Loucy (cell line): ENCODE results near the gene MPZ.

ENCODE experiments used
- H2AFZ ChIP-seq: fragments of 200-600 bp; sonication (generic); 2 replicates; pipeline ENCODE4 v1.6.0; 2016; ENCODE audit warnings: antibody characterized with exemption, mild to moderate bottlenecking, low read length, moderate library complexity
- H3F3A ChIP-seq: fragments of 200-600 bp; 2 replicates; pipeline ENCODE4 v1.6.0; 2016; ENCODE audit warnings: antibody characterized with exemption, low read depth, mild to moderate bottlenecking
- H3K27me3 ChIP-seq: fragments of 200-600 bp; sonication (generic); 2 replicates; pipeline ENCODE4 v1.6.1; 2014; ENCODE audit warnings: low read length, mild to moderate bottlenecking; ENCODE audit not compliant: insufficient read depth, poor library complexity, severe bottlenecking
- H3K36me3 ChIP-seq: fragments of 200-600 bp; sonication (generic); 2 replicates; pipeline ENCODE4 v1.6.1; 2016; ENCODE audit warnings: low read length; ENCODE audit not compliant: insufficient read depth
- H3K4me1 ChIP-seq: fragments of 200-600 bp; sonication (generic); 2 replicates; pipeline ENCODE4 v1.5.1; 2014; ENCODE audit warnings: low read length, mild to moderate bottlenecking; ENCODE audit not compliant: insufficient read depth, poor library complexity, severe bottlenecking
- H3K4me2 ChIP-seq: fragments of 200-600 bp; sonication (generic); 2 replicates; pipeline ENCODE4 v1.6.0; 2014; ENCODE audit warnings: antibody characterized with exemption, low read length, low read depth, mild to moderate bottlenecking; ENCODE audit not compliant: poor library complexity, severe bottlenecking
- H3K4me3 ChIP-seq: fragments of 200-600 bp; sonication (generic); 2 replicates; pipeline ENCODE4 v1.5.1; 2014; ENCODE audit warnings: low read length, mild to moderate bottlenecking, mixed read lengths; ENCODE audit not compliant: poor library complexity, severe bottlenecking
- H3K79me2 ChIP-seq: fragments of 200-600 bp; sonication (generic); 2 replicates; pipeline ENCODE4 v1.6.1; 2014; ENCODE audit warnings: low read length; ENCODE audit not compliant: insufficient read depth
- H3K9ac ChIP-seq: fragments of 200-600 bp; sonication (generic); 2 replicates; pipeline ENCODE4 v1.6.0; 2014; ENCODE audit warnings: mild to moderate bottlenecking, low read depth, low read length, moderate library complexity; ENCODE audit not compliant: poor library complexity, severe bottlenecking
- H3K9me2 ChIP-seq: fragments of 200-600 bp; sonication (generic); replicated peaks from 2 replicates; pipeline ENCODE4 v1.6.1; 2016; ENCODE audit warnings: low read depth, low read length, mixed read lengths
- H3K9me3 ChIP-seq: fragments of 200-600 bp; sonication (generic); 2 replicates; pipeline ENCODE4 v1.6.1; 2014; ENCODE audit warnings: mild to moderate bottlenecking, antibody characterized with exemption, low read length, low read depth; ENCODE audit not compliant: insufficient read depth
- H4K20me1 ChIP-seq: fragments of 200-600 bp; sonication (generic); 2 replicates; pipeline ENCODE4 v1.6.0; 2014; ENCODE audit warnings: antibody characterized with exemption, low read length, mild to moderate bottlenecking; ENCODE audit not compliant: insufficient read depth, poor library complexity, severe bottlenecking
- EZH2phosphoT487 ChIP-seq: fragments of 200-600 bp; IDR thresholded peaks from 2 replicates; pipeline ENCODE4 v1.6.1; 2018; ENCODE audit warnings: antibody characterized with exemption, mild to moderate bottlenecking, moderate library complexity, borderline replicate concordance
- TF ChIP-seq, protein P1 (sequence below): fragments of 200-600 bp; sonication (generic); conservative IDR thresholded peaks from 2 replicates; pipeline ENCODE4 v1.5.1; 2014; ENCODE audit warnings: mild to moderate bottlenecking, antibody characterized with exemption, low read length

The MPZ gene

DNA sequence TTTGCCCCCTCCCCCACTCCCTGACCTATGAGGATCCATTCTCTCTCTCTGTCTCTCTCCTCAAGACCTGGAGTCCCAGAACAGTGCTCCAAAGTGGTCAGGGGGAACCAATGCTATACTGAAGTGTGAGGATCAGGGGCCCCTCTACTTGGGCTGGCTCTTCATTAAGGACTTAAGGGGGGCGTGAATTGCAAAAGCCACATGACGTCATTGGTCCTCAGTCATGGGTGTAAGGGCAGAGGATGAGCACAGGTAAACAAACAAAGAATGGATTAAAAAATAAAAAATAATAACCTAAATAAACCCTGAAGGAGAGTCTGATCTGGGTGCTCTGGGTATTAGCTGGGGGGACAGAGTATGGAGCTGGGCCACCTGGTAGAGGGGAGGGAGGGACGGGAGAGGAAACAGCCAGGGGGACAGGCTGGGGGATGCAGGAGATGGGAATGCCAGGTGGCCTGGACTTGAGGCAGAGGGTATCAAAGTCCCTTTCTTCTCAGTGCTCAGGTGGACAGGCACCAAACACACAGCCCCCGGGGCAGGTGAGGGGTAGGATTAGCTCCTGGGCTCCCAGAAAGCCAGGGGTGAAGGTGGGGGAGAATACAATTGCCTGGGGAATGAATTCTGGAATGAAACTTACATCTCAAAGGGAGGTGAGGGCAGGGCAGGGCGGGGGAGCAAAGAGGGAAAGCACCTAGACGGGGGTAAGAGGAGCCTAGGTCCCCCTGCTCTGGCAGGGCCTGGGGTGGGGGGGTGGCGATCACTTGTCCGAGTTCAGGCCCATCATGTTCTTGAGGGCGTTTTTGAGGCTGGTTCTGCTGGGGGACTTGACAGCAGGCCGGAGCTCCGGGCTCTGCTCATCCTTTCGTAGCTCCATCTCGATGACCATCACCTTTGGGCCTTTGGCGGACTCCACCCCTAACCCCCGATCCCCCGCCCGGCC lies 4.6 kb downstream of the MPZ start:
- Histone ChIP-seq H3K9me3 (no peaks in the 10 kb centered on the region), H3K4me3 (peak overlapping the region; percentile 91), H3K4me2 (peak overlapping the region; percentile 96), H4K20me1 (peaks cover 25% of the 10 kb centered on the region), H3K9me2 (no peaks in the 10 kb centered on the region), H3K27me3 (no peaks in the 10 kb centered on the region), H3K4me1 (peaks cover 39% of the 10 kb centered on the region), H2AFZ (peak overlapping the region; percentile 90), H3F3A (peaks cover 16% of the 10 kb centered on the region), H3K79me2 (peaks cover 33% of the 10 kb centered on the region), H3K36me3 (no peaks in the 10 kb centered on the region), H3K9ac (peak overlapping the region; percentile 91)
- TF ChIP-seq EZH2phosphoT487, result no peak
- TF ChIP-seq, protein P1, sequence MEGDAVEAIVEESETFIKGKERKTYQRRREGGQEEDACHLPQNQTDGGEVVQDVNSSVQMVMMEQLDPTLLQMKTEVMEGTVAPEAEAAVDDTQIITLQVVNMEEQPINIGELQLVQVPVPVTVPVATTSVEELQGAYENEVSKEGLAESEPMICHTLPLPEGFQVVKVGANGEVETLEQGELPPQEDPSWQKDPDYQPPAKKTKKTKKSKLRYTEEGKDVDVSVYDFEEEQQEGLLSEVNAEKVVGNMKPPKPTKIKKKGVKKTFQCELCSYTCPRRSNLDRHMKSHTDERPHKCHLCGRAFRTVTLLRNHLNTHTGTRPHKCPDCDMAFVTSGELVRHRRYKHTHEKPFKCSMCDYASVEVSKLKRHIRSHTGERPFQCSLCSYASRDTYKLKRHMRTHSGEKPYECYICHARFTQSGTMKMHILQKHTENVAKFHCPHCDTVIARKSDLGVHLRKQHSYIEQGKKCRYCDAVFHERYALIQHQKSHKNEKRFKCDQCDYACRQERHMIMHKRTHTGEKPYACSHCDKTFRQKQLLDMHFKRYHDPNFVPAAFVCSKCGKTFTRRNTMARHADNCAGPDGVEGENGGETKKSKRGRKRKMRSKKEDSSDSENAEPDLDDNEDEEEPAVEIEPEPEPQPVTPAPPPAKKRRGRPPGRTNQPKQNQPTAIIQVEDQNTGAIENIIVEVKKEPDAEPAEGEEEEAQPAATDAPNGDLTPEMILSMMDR, result no peak

DNA sequence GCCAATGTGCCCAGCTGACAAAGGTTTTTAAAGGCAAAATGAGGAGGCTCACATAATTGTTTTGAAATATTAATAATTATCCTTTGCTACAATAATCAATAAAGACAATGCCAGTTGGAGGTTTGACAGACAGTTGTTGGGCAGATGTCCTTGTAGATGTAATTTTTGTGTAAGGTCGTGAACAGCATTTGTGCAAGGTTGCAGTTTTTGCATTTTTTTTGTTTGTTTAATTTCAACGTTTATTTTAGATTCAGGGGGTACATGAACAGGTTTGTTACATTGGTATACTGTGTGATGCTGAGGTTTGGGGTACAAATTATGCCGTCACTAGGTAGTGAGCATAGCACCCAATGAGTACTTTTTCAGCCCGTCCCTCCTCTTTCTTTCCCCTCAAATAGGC lies 9.3 kb downstream of the MPZ start:
- H3K4me2 ChIP-seq, result no peak overlapping the region
- H3F3A ChIP-seq, result peaks cover 6% of the 10 kb centered on the region; the same call in 1 of the 2 replicates
- H2AFZ ChIP-seq, result no peak overlapping the region
- H4K20me1 ChIP-seq, result peaks cover 22% of the 10 kb centered on the region
- H3K36me3 ChIP-seq, result no peaks in the 10 kb centered on the region
- H3K79me2 ChIP-seq, result peaks cover 30% of the 10 kb centered on the region
- no peak overlapping the region for H3K4me3 ChIP-seq
- no peaks in the 10 kb centered on the region for H3K27me3 ChIP-seq
- TF ChIP-seq, protein P1, result no peak
- no peak for TF ChIP-seq EZH2phosphoT487
- peaks cover 31% of the 10 kb centered on the region for H3K4me1 ChIP-seq
- no peaks in the 10 kb centered on the region for H3K9me2 ChIP-seq
- no peaks in the 10 kb centered on the region for H3K9me3 ChIP-seq
- H3K9ac ChIP-seq, result no peak overlapping the region

DNA sequence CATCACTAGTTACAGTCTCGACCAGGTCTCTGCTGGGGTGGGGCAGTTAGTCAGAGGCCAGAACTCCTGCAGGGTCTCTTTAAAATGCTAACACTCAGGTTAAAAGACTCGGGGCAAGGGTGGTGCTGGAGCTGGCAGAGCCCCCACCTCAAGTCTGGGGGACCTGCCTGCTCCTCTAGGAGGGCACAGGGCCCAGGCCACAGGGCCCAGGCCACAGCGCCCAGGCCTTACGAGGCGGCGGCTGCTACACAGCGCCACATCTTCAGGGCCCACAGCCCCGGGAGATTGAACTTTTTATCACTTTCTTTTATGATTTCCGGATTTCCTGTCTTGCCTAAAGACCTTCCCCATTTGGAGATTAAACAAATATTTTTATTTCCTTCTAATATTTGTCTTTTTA lies 10.4 kb downstream of the MPZ start:
- H3K9me3 ChIP-seq, result no peaks in the 10 kb centered on the region
- no peaks in the 10 kb centered on the region for H3K36me3 ChIP-seq
- TF ChIP-seq, protein P1, result no peak
- no peak for TF ChIP-seq EZH2phosphoT487
- H3K4me1 ChIP-seq, result peaks cover 20% of the 10 kb centered on the region
- peak overlapping the region; percentile 49 for H3K4me3 ChIP-seq
- 0 out of 2 replicates have a peak overlapping the region, but pooled peaks have one; percentile 60 for H2AFZ ChIP-seq
- H4K20me1 ChIP-seq, result peaks cover 13% of the 10 kb centered on the region
- no peaks in the 10 kb centered on the region for H3K9me2 ChIP-seq
- peaks cover 19% of the 10 kb centered on the region for H3K79me2 ChIP-seq
- peak overlapping the region; percentile 63 for H3K4me2 ChIP-seq
- H3F3A ChIP-seq, result peaks cover 6% of the 10 kb centered on the region; the same call in 1 of the 2 replicates
- H3K27me3 ChIP-seq, result no peaks in the 10 kb centered on the region
- H3K9ac ChIP-seq, result peak overlapping the region; percentile 48
